ENCODE data around the gene RELB. TPM values are rescaled to one million over a fixed set of nuclear protein-coding genes. Genes with fewer than 3 reads are reported as not detected.
A peak's percentile ranks its signal among the peaks of the same experiment; 100 is the strongest.

RELB gene
- polyA plus RNA-seq, 4 donors = 10.5 to 41.3 (median 17.6) TPM

GRCh38 chr19:45003485-45003884 is 2.2 kb downstream of the RELB start:
- H3K4me3 ChIP-seq (ENCODE audit: low read depth in 1 of 3, low read length in 3 of 3) = no peak overlapping the region
- no peak overlapping the region for H3K27ac ChIP-seq (ENCODE audit: low read depth in 1 of 3, low read length in 2 of 3)
- 92 to 93% (median 92%) methylated on average over 4 of the region's 4 CpGs for WGBS, 3 donors
- no peaks in the 10 kb centered on the region for H3K27me3 ChIP-seq (ENCODE audit: control insufficient read depth in 3 of 3, insufficient read depth in 3 of 3, low read length in 3 of 3)
- FAIRE-seq (no peak), DNase-seq (no peak)
- no peaks in the 10 kb centered on the region for H3K9me3 ChIP-seq (ENCODE audit: control insufficient read depth in 2 of 2, insufficient read depth in 1 of 2, low read depth in 1 of 2, low read length in 1 of 2)
- peaks cover 2 to 43% (median 6%) of the 10 kb centered on the region in 3 donors for H3K4me1 ChIP-seq (ENCODE audit: control insufficient read depth in 3 of 3, insufficient read depth in 2 of 3, low read depth in 1 of 3, low read length in 2 of 3)
- peaks cover 0 to 13% (median 5%) of the 10 kb centered on the region in 3 donors for H3K36me3 ChIP-seq (ENCODE audit: control insufficient read depth in 3 of 3, insufficient read depth in 2 of 3, low read depth in 1 of 3, low read length in 3 of 3)

DNA sequence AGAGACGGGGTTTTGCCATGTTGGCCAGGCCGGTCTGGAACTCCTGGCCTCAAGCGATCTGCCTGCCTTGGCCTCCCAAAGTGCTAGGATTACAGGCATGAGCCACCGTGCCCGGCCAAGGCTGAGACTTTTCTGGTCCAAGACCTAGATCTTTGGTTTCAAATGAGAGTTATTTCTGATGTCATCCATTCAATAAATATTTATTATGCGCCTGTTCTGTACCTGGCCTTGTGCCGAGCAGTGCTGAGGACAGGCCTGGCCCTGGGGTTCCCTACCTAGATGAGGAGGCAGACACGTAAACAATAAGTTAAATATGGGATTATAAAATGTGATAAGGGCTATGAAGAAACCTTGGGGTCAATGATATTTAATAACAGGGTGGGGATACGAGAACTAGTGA is 4.5 kb downstream of the RELB start:
- Histone ChIP-seq H3K4me3 (ENCODE audit: low read depth in 1 of 3, low read length in 3 of 3) (no peak overlapping the region), H3K4me1 (ENCODE audit: control insufficient read depth in 3 of 3, insufficient read depth in 2 of 3, low read depth in 1 of 3, low read length in 2 of 3) (peaks cover 5 to 53% (median 7%) of the 10 kb centered on the region in 3 donors), H3K27ac (ENCODE audit: low read depth in 1 of 3, low read length in 2 of 3) (peak overlapping the region; percentile 91 to 96 (median 92)), H3K36me3 (ENCODE audit: control insufficient read depth in 3 of 3, insufficient read depth in 2 of 3, low read depth in 1 of 3, low read length in 3 of 3) (peaks cover 0 to 18% (median 5%) of the 10 kb centered on the region in 3 donors), H3K9me3 (ENCODE audit: control insufficient read depth in 2 of 2, insufficient read depth in 1 of 2, low read depth in 1 of 2, low read length in 1 of 2) (no peaks in the 10 kb centered on the region), H3K27me3 (ENCODE audit: control insufficient read depth in 3 of 3, insufficient read depth in 3 of 3, low read length in 3 of 3) (no peaks in the 10 kb centered on the region)
- DNase-seq (peak; percentile 86 to 96), FAIRE-seq (peak; percentile 76)
- WGBS, 3 donors = 25 to 60% (median 33%) methylated on average over 9 of the region's 9 CpGs

- Histone ChIP-seq H3K4me1 (ENCODE audit: control insufficient read depth in 3 of 3, insufficient read depth in 2 of 3, low read depth in 1 of 3, low read length in 2 of 3) (peaks cover 2 to 44% (median 5%) of the 10 kb centered on the region in 3 donors), H3K27me3 (ENCODE audit: control insufficient read depth in 3 of 3, insufficient read depth in 3 of 3, low read length in 3 of 3) (no peaks in the 10 kb centered on the region), H3K4me3 (ENCODE audit: low read depth in 1 of 3, low read length in 3 of 3) (peak overlapping the region in 1 of 3 donors; percentile 32), H3K36me3 (ENCODE audit: control insufficient read depth in 3 of 3, insufficient read depth in 2 of 3, low read depth in 1 of 3, low read length in 3 of 3) (peaks cover 2 to 26% (median 5%) of the 10 kb centered on the region in 3 donors), H3K27ac (ENCODE audit: low read depth in 1 of 3, low read length in 2 of 3) (peak overlapping the region; percentile 84 to 96 (median 86)), H3K9me3 (ENCODE audit: control insufficient read depth in 2 of 2, insufficient read depth in 1 of 2, low read depth in 1 of 2, low read length in 1 of 2) (no peaks in the 10 kb centered on the region)
- peak; percentile 89 to 96 for DNase-seq
- no peak for FAIRE-seq
- 23 to 59% (median 37%) methylated on average over 10 of the region's 10 CpGs for WGBS, 3 donors
These were observed 7.3 kb downstream of the RELB start for GRCh38 chr19:45008552-45008951.

DNA sequence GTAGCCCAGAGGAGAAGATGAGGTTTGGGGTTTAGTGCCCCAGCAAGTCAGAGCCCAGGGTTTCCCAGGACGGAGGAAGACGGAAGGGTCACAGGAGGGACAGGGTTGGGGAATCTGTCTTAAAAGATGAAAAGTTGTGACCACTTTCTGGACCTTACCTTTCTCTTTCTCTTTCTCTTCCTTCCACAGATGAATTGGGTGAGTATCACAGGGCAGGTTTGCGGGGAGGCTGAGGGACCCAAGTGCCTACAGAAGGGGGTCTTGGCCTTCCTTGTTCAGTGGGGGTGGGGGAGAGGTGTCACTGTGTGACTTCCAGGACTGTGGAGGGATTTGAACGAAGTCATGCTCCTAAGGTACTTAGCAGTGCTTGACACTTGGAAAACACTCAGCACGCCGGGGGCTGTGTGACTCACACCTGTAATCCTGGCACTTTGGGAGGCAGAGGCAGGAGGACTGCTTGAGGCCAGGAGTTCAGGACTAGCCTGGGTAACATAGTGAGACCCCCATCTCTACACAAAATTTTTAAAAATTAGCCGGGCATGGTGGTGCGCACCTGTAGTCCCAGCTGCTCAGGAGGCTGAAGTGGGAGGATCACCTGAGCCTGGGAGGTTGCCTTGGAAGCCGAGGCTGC is 8.5 kb downstream of the RELB start:
- 83 to 92% (median 90%) methylated on average over 9 of the region's 9 CpGs for WGBS, 3 donors
- Histone ChIP-seq H3K9me3 (ENCODE audit: control insufficient read depth in 2 of 2, insufficient read depth in 1 of 2, low read depth in 1 of 2, low read length in 1 of 2) (no peaks in the 10 kb centered on the region), H3K36me3 (ENCODE audit: control insufficient read depth in 3 of 3, insufficient read depth in 2 of 3, low read depth in 1 of 3, low read length in 3 of 3) (peaks cover 4 to 28% (median 5%) of the 10 kb centered on the region in 3 donors), H3K4me3 (ENCODE audit: low read depth in 1 of 3, low read length in 3 of 3) (no peak overlapping the region), H3K4me1 (ENCODE audit: control insufficient read depth in 3 of 3, insufficient read depth in 2 of 3, low read depth in 1 of 3, low read length in 2 of 3) (peaks cover 2 to 44% (median 5%) of the 10 kb centered on the region in 3 donors), H3K27ac (ENCODE audit: low read depth in 1 of 3, low read length in 2 of 3) (peak overlapping the region in 1 of 3 donors; percentile 6), H3K27me3 (ENCODE audit: control insufficient read depth in 3 of 3, insufficient read depth in 3 of 3, low read length in 3 of 3) (no peaks in the 10 kb centered on the region)
- DNase-seq (no peak), FAIRE-seq (no peak)

DNA sequence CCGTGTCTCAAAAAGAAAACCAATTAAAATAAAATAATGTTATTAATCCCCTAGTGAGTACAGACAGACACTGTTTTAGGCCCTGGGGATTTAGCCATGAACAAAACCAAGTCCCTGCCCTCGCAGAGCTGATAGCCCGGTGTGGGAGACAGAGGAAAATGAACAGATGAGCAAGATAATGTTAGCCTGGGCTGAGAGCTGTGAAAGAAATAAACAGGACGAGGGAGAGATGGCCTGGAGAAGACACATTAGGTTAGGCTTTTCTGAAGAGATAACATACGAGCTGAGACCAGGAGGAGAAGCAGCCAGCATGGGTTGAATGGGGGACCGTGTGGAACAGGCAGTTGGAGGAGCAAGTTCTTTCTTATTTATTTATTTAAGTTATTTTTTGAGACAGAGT is 9.0 kb downstream of the RELB start:
- Histone ChIP-seq H3K4me1 (ENCODE audit: control insufficient read depth in 3 of 3, insufficient read depth in 2 of 3, low read depth in 1 of 3, low read length in 2 of 3) (peaks cover 0 to 41% (median 5%) of the 10 kb centered on the region in 3 donors), H3K27me3 (ENCODE audit: control insufficient read depth in 3 of 3, insufficient read depth in 3 of 3, low read length in 3 of 3) (no peaks in the 10 kb centered on the region), H3K9me3 (ENCODE audit: control insufficient read depth in 2 of 2, insufficient read depth in 1 of 2, low read depth in 1 of 2, low read length in 1 of 2) (no peaks in the 10 kb centered on the region), H3K36me3 (ENCODE audit: control insufficient read depth in 3 of 3, insufficient read depth in 2 of 3, low read depth in 1 of 3, low read length in 3 of 3) (peaks cover 4 to 29% (median 5%) of the 10 kb centered on the region in 3 donors), H3K4me3 (ENCODE audit: low read depth in 1 of 3, low read length in 3 of 3) (no peak overlapping the region), H3K27ac (ENCODE audit: low read depth in 1 of 3, low read length in 2 of 3) (no peak overlapping the region)
- no peak for DNase-seq
- WGBS, 3 donors = 66 to 83% (median 70%) methylated on average over 6 of the region's 6 CpGs
- FAIRE-seq = no peak

- Histone ChIP-seq H3K4me1 (ENCODE audit: control insufficient read depth in 3 of 3, insufficient read depth in 2 of 3, low read depth in 1 of 3, low read length in 2 of 3) (peaks cover 0 to 24% (median 5%) of the 10 kb centered on the region in 3 donors), H3K4me3 (ENCODE audit: low read depth in 1 of 3, low read length in 3 of 3) (no peak overlapping the region), H3K36me3 (ENCODE audit: control insufficient read depth in 3 of 3, insufficient read depth in 2 of 3, low read depth in 1 of 3, low read length in 3 of 3) (peaks cover 3 to 29% (median 4%) of the 10 kb centered on the region in 3 donors), H3K27ac (ENCODE audit: low read depth in 1 of 3, low read length in 2 of 3) (no peak overlapping the region), H3K27me3 (ENCODE audit: control insufficient read depth in 3 of 3, insufficient read depth in 3 of 3, low read length in 3 of 3) (no peaks in the 10 kb centered on the region), H3K9me3 (ENCODE audit: control insufficient read depth in 2 of 2, insufficient read depth in 1 of 2, low read depth in 1 of 2, low read length in 1 of 2) (no peaks in the 10 kb centered on the region)
- no peak for DNase-seq
- 97 to 98% (median 97%) methylated on average over 26 to 42 of the region's 42 CpGs for WGBS, 3 donors
- FAIRE-seq = no peak
These were observed 10.7 kb downstream of the RELB start for GRCh38 chr19:45011959-45012358.

GRCh38 chr19:45016388-45017314 is 15.4 kb downstream of the RELB start:
- WGBS, 3 donors = 44 to 58% (median 57%) methylated on average over 13 of the region's 13 CpGs
- peak overlapping the region in 2 of 3 donors; percentile 8 to 85 for H3K27ac ChIP-seq (ENCODE audit: low read depth in 1 of 3, low read length in 2 of 3)
- DNase-seq = peak; percentile 63 to 78
- H3K4me3 ChIP-seq (ENCODE audit: low read depth in 1 of 3, low read length in 3 of 3) = no peak overlapping the region
- peaks cover 0 to 6% (median 0%) of the 10 kb centered on the region in 3 donors for H3K4me1 ChIP-seq (ENCODE audit: control insufficient read depth in 3 of 3, insufficient read depth in 2 of 3, low read depth in 1 of 3, low read length in 2 of 3)
- no peaks in the 10 kb centered on the region for H3K27me3 ChIP-seq (ENCODE audit: control insufficient read depth in 3 of 3, insufficient read depth in 3 of 3, low read length in 3 of 3)
- peaks cover 0 to 29% (median 4%) of the 10 kb centered on the region in 3 donors for H3K36me3 ChIP-seq (ENCODE audit: control insufficient read depth in 3 of 3, insufficient read depth in 2 of 3, low read depth in 1 of 3, low read length in 3 of 3)
- FAIRE-seq = no peak
- H3K9me3 ChIP-seq (ENCODE audit: control insufficient read depth in 2 of 2, insufficient read depth in 1 of 2, low read depth in 1 of 2, low read length in 1 of 2) = no peaks in the 10 kb centered on the region

GRCh38 chr19:45019187-45019586 is 17.9 kb downstream of the RELB start:
- WGBS, 3 donors = 77 to 87% (median 84%) methylated on average over 2 of the region's 2 CpGs
- no peak overlapping the region for H3K27ac ChIP-seq (ENCODE audit: low read depth in 1 of 3, low read length in 2 of 3)
- H3K9me3 ChIP-seq (ENCODE audit: control insufficient read depth in 2 of 2, insufficient read depth in 1 of 2, low read depth in 1 of 2, low read length in 1 of 2) = no peaks in the 10 kb centered on the region
- peaks cover 0 to 17% (median 5%) of the 10 kb centered on the region in 3 donors for H3K36me3 ChIP-seq (ENCODE audit: control insufficient read depth in 3 of 3, insufficient read depth in 2 of 3, low read depth in 1 of 3, low read length in 3 of 3)
- H3K27me3 ChIP-seq (ENCODE audit: control insufficient read depth in 3 of 3, insufficient read depth in 3 of 3, low read length in 3 of 3) = no peaks in the 10 kb centered on the region
- FAIRE-seq (no peak), DNase-seq (no peak)
- no peak overlapping the region for H3K4me3 ChIP-seq (ENCODE audit: low read depth in 1 of 3, low read length in 3 of 3)
- peaks cover 0 to 6% (median 0%) of the 10 kb centered on the region in 3 donors for H3K4me1 ChIP-seq (ENCODE audit: control insufficient read depth in 3 of 3, insufficient read depth in 2 of 3, low read depth in 1 of 3, low read length in 2 of 3)

All from small intestine (tissue), 7 donors.